Esophagus (tissue), 2 donors: ENCODE results near the gene ANKS6. TPM values are rescaled to one million over a fixed set of nuclear protein-coding genes. Genes with fewer than 3 reads are reported as not detected.

Experiments used
- H3K27ac ChIP-seq, 2 donors: one replicate each; pipeline ENCODE4 v1.5.1; 2013; ENCODE audit warnings: low read depth in 2 of 2, mild to moderate bottlenecking in 2 of 2, inconsistent platforms in 1 of 2, low read length in 1 of 2, moderate library complexity in 1 of 2
- H3K27me3 ChIP-seq, 2 donors: one replicate each; pipeline ENCODE4 v1.6.1; 2013; ENCODE audit warnings: low read length in 2 of 2, control low read depth in 1 of 2, mild to moderate bottlenecking in 1 of 2; ENCODE audit not compliant: insufficient read depth in 2 of 2, control insufficient read depth in 1 of 2
- H3K36me3 ChIP-seq, 2 donors: one replicate each; pipeline ENCODE4 v1.6.1; 2013; ENCODE audit warnings: low read length in 1 of 2; ENCODE audit not compliant: control insufficient read depth in 2 of 2, insufficient read depth in 2 of 2
- H3K4me1 ChIP-seq, 2 donors: one replicate each; pipeline ENCODE4 v1.6.1; 2013; ENCODE audit warnings: low read length in 1 of 2; ENCODE audit not compliant: control insufficient read depth in 2 of 2, insufficient read depth in 2 of 2
- H3K4me3 ChIP-seq, 2 donors: one replicate each; pipeline ENCODE4 v1.5.1; 2013; ENCODE audit warnings: low read length in 2 of 2, mild to moderate bottlenecking in 2 of 2, low read depth in 1 of 2, moderate library complexity in 1 of 2
- H3K9me3 ChIP-seq, 2 donors: one replicate each; pipeline ENCODE4 v1.6.1; 2013; ENCODE audit warnings: mild to moderate bottlenecking in 2 of 2, low read depth in 1 of 2, low read length in 1 of 2, moderate library complexity in 1 of 2; ENCODE audit not compliant: control insufficient read depth in 2 of 2, insufficient read depth in 1 of 2
- WGBS, 2 donors: extraction: QIAGEN DNeasy Blood & Tissue Kit; methylation state at CpG; one replicate each; pipeline ENCODE4 v1.1.7; 2013; 5-methylcytosine and 5-hydroxymethylcytosine counted together
- polyA plus RNA-seq, 2 donors: library from polyadenylated mRNA; stranded (reverse); fragments of 200-250 nt; gene quantifications; one replicate each; pipeline ENCODE4 v1.2.3, GENCODE V29; 2013
- donor health status: healthy with polysubstance abuse.
- donor health status: Bipolar disorder and iron deficiency.

ANKS6 gene
- polyA plus RNA-seq, 2 donors, result 9.6 to 12.9 TPM

DNA sequence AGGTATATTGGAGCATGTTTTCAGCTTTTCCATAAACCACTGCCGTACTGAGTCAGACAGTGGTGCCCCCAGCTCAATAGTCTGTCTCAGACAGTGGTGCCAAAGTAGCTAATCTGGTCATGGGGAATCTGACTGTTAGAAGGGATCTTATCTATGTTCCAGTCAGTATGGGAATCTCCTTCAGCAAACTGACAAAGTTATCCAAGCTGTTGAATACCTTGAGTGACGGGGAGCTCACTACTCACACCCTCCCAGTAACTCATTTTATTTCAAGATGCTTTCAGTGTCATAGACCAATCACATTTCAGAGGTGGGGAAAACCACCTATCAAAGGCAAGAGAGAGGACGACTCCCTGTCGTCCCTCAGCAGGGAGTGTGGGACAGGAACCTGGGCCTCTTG, 18.7 kb downstream of the ANKS6 start:
- no peak overlapping the region for H3K27ac ChIP-seq
- H3K36me3 ChIP-seq, result peaks cover 0 to 12% of the 10 kb centered on the region in 2 donors
- 92 to 95% methylated on average over 4 of the region's 4 CpGs for WGBS, 2 donors

DNA sequence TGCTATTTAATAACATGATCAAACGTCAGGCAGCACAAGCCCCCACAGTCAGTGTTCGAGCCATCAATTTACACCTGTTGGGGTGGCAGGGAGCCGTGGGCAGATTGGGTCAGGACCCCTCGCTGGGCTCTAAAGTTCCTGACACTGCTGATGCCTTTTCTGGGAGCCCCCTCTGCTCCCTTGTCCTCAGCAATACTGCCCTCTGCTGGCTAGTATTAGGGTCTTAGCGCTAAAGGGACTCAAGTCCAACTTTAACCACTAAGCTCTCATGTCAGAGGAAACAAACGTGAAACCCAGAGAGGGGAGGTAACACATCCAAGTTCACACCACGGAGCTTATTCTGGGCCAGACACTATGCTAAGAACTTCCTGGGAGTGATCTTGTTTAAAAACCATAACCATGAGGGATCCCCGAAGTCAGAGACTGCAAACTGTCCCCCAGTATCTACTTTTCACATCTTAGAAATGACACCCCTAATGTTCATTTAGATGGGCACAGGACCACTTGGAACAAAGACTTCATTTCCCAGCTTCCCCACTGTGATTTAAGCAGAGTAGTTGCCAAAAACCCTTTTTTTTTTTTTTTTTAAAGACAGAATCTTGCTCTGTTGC, 20.4 kb downstream of the ANKS6 start:
- H3K36me3 ChIP-seq, result peaks cover 11 to 23% of the 10 kb centered on the region in 2 donors
- no peaks in the 10 kb centered on the region for H3K27me3 ChIP-seq
- H3K27ac ChIP-seq, result no peak overlapping the region
- no peak overlapping the region for H3K4me3 ChIP-seq
- H3K4me1 ChIP-seq, result peaks cover 0 to 2% of the 10 kb centered on the region in 2 donors
- no peaks in the 10 kb centered on the region for H3K9me3 ChIP-seq
- WGBS, 2 donors, result 48 to 52% methylated on average over 8 of the region's 8 CpGs

More for the DNA sequence above, 18.7 kb downstream of the ANKS6 start:
- peaks cover 0 to 11% of the 10 kb centered on the region in 2 donors for H3K4me1 ChIP-seq
- no peak overlapping the region for H3K4me3 ChIP-seq
- no peaks in the 10 kb centered on the region for H3K27me3 ChIP-seq
- H3K9me3 ChIP-seq, result no peaks in the 10 kb centered on the region

DNA sequence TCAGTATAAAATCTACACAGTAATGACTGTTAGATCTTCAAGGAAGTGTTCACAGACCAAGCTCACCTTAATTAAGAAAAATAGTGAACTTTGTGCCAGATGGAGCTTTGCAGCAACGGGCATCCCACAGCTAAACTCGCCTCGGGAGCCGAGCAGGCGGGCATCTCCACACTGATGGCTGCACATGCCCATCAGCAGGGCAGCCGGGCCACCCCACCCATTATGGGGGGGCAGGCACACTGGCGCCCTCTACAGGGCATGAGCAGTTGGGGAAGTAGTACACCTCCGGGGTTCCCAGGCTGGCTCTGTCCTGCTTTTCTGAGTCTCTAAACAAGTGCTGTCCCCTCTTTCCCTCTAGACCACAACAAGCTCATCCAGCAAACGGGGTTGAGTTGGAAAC, 21.6 kb downstream of the ANKS6 start:
- peaks cover 11 to 27% of the 10 kb centered on the region in 2 donors for H3K36me3 ChIP-seq
- WGBS, 2 donors, result 86 to 87% methylated on average over 9 of the region's 9 CpGs

DNA sequence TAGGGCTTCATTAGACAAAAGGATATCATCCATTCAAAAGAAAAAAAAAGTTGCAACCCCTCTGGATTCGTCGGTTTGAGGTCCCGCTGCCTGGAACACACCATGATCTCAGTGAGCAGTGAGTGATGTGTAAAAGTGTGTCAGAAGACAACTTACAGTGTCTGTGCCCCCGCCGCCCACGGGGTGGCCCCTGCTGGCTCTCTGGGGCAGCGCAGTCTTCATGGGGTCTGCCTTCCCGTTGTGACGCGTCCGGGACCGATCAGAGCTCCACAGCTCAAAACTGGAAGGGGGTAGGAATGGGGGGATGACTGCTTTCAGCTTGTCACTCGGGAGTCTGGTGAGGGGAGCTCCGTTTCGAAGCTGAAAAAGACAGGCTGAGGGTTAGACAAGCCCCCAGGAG, 22.6 kb downstream of the ANKS6 start:
- no peaks in the 10 kb centered on the region for H3K4me1 ChIP-seq
- H3K4me3 ChIP-seq, result no peak overlapping the region
- no peaks in the 10 kb centered on the region for H3K9me3 ChIP-seq
- H3K27ac ChIP-seq, result no peak overlapping the region
- H3K36me3 ChIP-seq, result peaks cover 11 to 27% of the 10 kb centered on the region in 2 donors
- no peaks in the 10 kb centered on the region for H3K27me3 ChIP-seq
- WGBS, 2 donors, result 93 to 94% methylated on average over 15 of the region's 15 CpGs

More for the DNA sequence above, 21.6 kb downstream of the ANKS6 start:
- Histone ChIP-seq H3K4me3 (no peak overlapping the region), H3K27me3 (no peaks in the 10 kb centered on the region), H3K9me3 (no peaks in the 10 kb centered on the region), H3K27ac (no peak overlapping the region), H3K4me1 (peaks cover 0 to 2% of the 10 kb centered on the region in 2 donors)

DNA sequence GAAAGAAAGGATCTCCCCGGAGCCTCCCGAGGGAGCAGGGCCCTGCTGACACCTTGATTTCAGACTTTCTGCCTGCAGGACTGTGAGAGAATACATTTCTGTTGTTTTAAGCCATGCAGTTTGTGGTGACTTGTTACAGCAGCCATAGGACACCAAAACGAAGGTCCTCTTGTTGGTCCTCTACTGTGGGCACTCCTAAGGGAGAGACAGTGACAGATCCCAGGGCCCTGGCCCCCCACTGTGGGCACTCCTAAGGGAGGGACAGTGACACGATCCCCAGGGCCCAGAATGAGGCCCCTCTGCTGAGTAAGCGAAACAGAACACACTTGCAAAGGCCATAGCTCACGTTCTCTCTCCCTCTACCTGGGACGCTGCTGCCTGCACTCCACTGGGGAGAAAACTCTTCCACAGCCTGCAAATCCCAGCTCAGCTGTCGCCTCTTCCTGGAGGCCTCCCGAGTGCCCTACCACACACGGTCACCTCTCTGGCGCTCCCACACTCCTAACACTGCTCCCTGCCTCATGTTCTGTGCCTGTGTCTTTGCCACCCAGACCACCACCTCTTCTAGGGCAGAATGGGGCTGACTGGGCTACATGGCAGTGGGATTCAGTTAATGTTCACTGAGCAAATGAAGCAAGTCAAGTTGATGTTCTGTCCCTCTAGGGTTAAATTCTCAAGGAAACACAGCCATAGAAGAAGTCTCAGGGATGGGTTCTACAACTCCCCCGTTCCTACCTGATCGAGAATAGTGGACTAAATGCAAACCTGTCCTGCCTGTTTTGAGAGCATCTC, 23.8 kb downstream of the ANKS6 start:
- Histone ChIP-seq H3K4me3 (no peak overlapping the region), H3K27me3 (no peaks in the 10 kb centered on the region), H3K36me3 (peaks cover 19 to 34% of the 10 kb centered on the region in 2 donors), H3K9me3 (peaks cover 0 to under 1% of the 10 kb centered on the region in 2 donors), H3K4me1 (no peaks in the 10 kb centered on the region), H3K27ac (no peak overlapping the region)
- 89 to 90% methylated on average over 13 of the region's 13 CpGs for WGBS, 2 donors

DNA sequence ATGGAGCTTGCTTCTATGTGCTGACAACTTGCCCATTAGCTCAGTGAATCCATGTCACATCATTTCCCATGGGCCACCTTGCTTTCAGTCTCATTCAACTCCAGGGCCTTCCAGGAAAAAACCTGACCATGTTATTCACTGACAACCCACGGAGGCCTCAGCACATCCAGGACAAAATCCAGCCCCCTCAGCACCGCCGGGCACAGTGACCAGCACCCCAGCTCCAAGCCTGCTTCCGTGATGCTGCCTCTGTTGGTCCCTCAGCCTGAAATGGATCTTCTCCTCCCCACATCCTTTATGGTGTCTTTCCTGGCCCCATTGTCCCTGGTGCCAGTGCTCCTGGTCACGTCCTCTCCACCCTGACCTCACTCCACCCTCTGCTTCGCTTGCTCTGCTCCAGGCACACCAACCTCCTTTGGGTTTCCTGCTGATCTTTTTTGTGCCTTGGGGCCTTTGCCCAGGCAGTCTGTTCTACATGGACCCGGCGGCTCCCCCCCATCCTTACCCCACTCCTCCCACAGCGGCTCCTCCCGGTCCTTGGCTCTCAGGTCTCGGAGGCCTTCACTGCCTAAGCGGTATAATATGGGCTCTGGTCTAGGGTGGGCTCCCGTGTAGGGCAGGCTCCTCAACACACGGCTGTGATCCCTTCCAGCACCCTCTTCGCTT, 25.0 kb downstream of the ANKS6 start:
- no peak overlapping the region for H3K4me3 ChIP-seq
- H3K4me1 ChIP-seq, result no peaks in the 10 kb centered on the region
- no peaks in the 10 kb centered on the region for H3K27me3 ChIP-seq
- H3K9me3 ChIP-seq, result peaks cover 0 to 1% of the 10 kb centered on the region in 2 donors
- no peak overlapping the region for H3K27ac ChIP-seq
- 95% methylated on average over 15 of the region's 15 CpGs for WGBS, 2 donors
- peaks cover 22 to 36% of the 10 kb centered on the region in 2 donors for H3K36me3 ChIP-seq

DNA sequence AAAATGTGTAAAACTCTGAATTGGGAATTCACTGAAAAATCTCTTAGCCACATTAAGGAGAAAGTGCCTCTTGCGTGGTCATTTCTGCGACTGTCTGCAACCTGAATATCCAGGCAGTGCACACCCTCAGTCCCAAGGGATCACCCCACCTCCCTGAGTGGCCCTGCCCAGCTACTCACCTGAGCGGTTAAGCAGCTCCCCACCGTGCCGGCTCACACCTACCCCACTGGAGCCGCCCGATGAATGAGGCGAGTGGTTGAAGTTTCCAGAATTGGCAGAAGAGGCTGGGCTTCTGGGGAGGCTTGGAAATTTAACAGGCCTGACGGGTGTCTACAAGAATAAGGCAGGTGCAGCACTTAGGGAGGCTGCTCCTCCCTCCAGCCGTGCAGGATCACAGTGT, 25.6 kb downstream of the ANKS6 start:
- no peak overlapping the region for H3K27ac ChIP-seq
- H3K36me3 ChIP-seq, result peaks cover 22 to 36% of the 10 kb centered on the region in 2 donors
- H3K27me3 ChIP-seq, result no peaks in the 10 kb centered on the region
- 94 to 97% methylated on average over 10 of the region's 10 CpGs for WGBS, 2 donors
- H3K4me1 ChIP-seq, result no peaks in the 10 kb centered on the region
- no peak overlapping the region for H3K4me3 ChIP-seq
- peaks cover 0 to 1% of the 10 kb centered on the region in 2 donors for H3K9me3 ChIP-seq

DNA sequence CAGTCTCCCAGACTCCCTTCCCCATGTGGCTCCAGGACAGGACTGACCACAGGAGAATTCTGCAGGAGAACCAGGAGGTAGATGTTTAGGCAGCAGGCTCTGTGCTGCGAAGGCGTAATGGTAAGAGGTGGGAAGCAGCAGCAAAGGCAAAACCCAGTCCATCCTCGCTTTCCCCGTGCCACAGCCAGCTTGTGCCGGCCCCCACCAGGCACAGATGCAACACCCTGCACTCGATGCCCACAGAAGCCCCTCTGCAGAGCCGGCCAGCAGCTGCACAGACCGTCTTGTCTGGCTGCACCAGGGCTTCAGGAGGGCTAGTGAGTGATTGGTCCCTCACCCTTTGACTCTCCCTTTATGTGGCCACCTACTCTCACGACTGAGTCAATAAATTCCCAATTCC, 28.0 kb downstream of the ANKS6 start:
- H3K4me3 ChIP-seq, result no peak overlapping the region
- H3K27ac ChIP-seq, result no peak overlapping the region
- peaks cover 0 to 2% of the 10 kb centered on the region in 2 donors for H3K4me1 ChIP-seq
- H3K9me3 ChIP-seq, result peaks cover 0 to 1% of the 10 kb centered on the region in 2 donors
- peaks cover 22 to 33% of the 10 kb centered on the region in 2 donors for H3K36me3 ChIP-seq
- 94 to 95% methylated on average over 9 of the region's 9 CpGs for WGBS, 2 donors
- no peaks in the 10 kb centered on the region for H3K27me3 ChIP-seq

DNA sequence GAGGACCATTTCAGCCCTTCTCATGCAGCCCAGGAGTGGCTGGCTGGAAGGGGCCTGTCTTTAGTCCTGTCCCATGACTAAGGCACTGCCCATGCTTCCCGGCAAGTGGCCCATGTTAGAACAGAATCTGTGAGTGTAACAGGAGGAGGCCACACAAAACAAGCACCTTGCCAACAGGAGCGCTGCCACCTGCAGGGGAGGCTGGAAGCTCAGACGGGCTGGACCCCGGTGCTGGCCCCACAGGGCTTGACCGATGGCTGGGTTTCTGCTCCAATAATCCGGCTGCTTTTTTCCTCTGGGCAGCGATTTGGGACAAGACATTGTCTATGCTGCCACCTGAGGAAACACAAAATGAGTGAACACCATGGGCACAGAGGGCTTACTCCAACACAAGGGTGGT, 28.4 kb downstream of the ANKS6 start:
- Histone ChIP-seq H3K9me3 (peaks cover 0 to 1% of the 10 kb centered on the region in 2 donors), H3K4me3 (no peak overlapping the region), H3K4me1 (peaks cover 0 to 2% of the 10 kb centered on the region in 2 donors), H3K27me3 (no peaks in the 10 kb centered on the region), H3K27ac (no peak overlapping the region), H3K36me3 (peaks cover 22 to 33% of the 10 kb centered on the region in 2 donors)
- WGBS, 2 donors, result 96% methylated on average over 7 of the region's 7 CpGs
